Activated naive CD4-positive, alpha-beta T cell treated with anti-CD3 and anti-CD28 coated beads, Interleukin-2, amount 10 ng/mL, durations not matched to agents 7 days and 5 days (primary cell): ENCODE measurements around the gene TMEM107.
A peak's percentile ranks its signal among the peaks of the same experiment; 100 is the strongest.

ENCODE experiments used
- CTCF ChIA-PET: fragments of 350-600 bp; sonication (Branson Sonifier 250); formaldehyde crosslinking; loops from one replicate; lab custom pipeline; 2021; ENCODE audit warnings: antibody characterized with exemption; lab: Charles Lee
- DNase-seq: peaks from one replicate; pipeline ENCODE4 v3.0.0-alpha.2; 2020
- H3K27ac Mint-ChIP-seq: one replicate; pipeline ENCODE4 v1.8.0; 2021; ENCODE audit warnings: mild to moderate bottlenecking, moderate library complexity, mixed read lengths
- H3K27me3 Mint-ChIP-seq: one replicate; pipeline ENCODE4 v1.8.0; 2021; ENCODE audit warnings: mild to moderate bottlenecking, mixed read lengths
- H3K36me3 Mint-ChIP-seq: one replicate; pipeline ENCODE4 v1.8.0; 2021; ENCODE audit warnings: mixed read lengths
- H3K4me1 Mint-ChIP-seq: one replicate; pipeline ENCODE4 v1.8.0; 2021; ENCODE audit warnings: mixed read lengths
- H3K4me3 Mint-ChIP-seq: one replicate; pipeline ENCODE4 v1.8.0; 2021; ENCODE audit warnings: mild to moderate bottlenecking, moderate library complexity, mixed read lengths
- H3K9me3 Mint-ChIP-seq: one replicate; pipeline ENCODE4 v1.8.0; 2021; ENCODE audit warnings: mixed read lengths

The TMEM107 gene

DNA sequence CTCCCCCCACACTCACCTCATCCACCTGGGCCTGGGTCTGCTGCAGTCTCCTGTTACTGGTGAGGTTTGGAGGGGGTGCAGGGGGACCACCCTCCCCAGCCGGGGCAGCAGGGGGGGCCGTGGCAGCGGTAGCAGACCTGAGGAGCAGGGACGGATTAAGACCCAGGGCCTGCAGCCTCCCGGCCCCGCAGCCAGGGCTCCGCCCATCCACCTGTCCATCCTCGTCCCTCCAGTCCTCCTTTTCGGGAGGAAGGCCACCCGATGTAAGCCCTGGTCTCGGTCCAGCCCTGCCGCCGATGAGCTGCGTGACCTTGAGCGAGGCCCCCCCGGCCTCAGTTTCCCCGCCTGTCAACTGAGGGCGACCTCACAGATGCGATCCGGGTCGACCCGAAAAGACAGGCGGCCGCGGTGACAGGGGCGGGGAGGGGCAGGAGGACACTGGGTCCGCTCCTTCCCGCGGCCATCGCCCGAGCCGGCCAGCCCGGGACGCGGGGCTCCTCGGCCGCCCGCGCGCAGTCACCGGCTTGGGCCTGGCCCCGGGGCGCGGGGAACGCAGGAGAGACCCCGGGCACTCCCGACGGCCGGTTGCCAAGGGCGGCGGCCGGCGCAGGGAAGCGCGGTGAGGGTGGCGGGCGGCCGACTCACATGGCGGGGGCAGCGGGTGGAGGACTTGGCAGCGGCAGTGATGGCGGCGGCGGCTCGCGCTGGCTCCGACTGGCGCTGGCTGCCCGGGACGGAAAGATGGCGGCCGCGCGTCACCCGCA lies 13.8 kb downstream of the TMEM107 start, which contains the start of gene VAMP2:
TSS of gene VAMP2 (minus strand) at position 716 of the 764 bp plus-strand sequence. CDS start at position 647, 69 bp downstream.
- H3K4me3 Mint-ChIP-seq, result peak within 1 kb of the TSS; percentile 86
- H3K9me3 Mint-ChIP-seq, result no peaks in the 10 kb centered on the region
- H3K4me1 Mint-ChIP-seq, result peaks cover 67% of the 10 kb centered on the region
- DNase-seq, result peak; percentile 88
- H3K27me3 Mint-ChIP-seq, result no peaks in the 10 kb centered on the region
- peak within 1 kb of the TSS; percentile 98 for H3K27ac Mint-ChIP-seq
- CTCF ChIA-PET, result no interaction called here
- H3K36me3 Mint-ChIP-seq, result peaks cover 33% of the 10 kb centered on the region

DNA sequence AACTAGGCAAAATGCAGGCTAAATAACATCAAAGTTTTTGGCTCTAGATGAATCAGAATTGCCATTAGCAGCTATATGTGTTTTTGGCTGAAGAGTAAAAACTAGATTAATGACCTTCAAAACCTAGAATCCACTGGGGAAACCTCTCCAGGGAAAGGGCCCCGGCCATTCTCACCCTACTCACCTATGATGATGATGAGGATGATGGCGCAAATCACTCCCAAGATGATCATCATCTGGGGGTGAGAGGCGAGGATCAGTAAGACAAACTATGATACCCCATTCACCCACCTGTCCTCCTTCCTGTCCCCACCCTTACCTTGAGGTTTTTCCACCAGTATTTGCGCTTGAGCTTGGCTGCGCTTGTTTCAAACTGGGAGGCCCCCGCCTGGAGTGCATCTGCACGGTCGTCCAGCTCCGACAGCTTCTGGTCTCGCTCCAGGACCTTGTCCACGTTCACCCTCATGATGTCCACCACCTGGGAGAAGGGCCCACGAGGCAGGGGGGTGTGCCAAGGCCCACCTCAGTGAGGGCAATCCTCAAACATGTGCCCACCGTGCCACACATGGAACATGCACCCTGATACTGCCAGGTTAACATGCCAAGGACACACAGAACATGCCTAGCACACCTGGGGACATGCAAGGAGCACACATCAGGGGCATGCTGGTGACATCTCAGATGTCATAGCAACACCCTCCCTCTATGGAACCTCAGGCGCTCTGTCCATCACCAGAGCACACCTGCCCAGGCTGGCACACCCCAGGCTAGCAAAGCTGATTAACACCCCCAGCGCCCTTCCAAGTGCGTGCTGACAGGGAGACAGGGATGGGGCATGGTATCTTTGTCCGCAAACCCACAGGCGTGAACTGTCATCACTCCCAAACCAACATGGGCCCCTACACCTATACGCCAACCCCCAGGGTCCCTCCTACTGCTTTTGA lies 14.6 kb downstream of the TMEM107 start:
- CTCF ChIA-PET, result interaction anchor here (0.7 to 1.4 kb wide), 4 partner anchors 10 to 101 kb away, joined by 3 to 10 read pairs (median 3); no protein-coding TSS in a partner anchor
- Mint-ChIP-seq H3K9me3 (no peaks in the 10 kb centered on the region), H3K27me3 (no peaks in the 10 kb centered on the region), H3K27ac (peak overlapping the region; percentile 96), H3K4me3 (peak overlapping the region; percentile 86), H3K36me3 (peaks cover 32% of the 10 kb centered on the region), H3K4me1 (peaks cover 64% of the 10 kb centered on the region)
- DNase-seq, result no peak

DNA sequence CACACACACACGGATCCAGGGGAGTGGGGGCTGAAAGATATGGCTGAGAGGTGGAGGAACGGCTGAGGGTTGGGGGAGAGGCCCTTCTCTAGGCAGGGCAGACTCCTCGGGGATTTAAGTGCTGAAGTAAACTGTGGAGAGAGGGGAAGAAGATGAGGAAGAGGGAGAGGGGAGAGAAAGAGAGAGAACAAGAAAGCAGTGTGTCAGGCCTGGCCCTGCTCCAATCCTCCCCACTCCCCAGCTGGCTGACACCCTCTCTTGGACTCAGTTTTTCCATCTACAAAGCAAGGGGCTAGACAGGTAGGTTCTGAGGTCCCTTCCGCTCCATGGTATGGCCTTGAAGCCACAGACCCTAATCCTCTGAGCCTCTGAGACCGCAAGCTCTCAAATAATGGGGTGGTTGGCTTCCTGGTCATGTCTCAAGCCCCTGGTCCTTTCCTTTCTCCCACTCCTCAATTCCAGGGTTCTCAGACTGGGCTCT lies 15.4 kb downstream of the TMEM107 start:
- peaks cover 32% of the 10 kb centered on the region for H3K36me3 Mint-ChIP-seq
- peaks cover 61% of the 10 kb centered on the region for H3K4me1 Mint-ChIP-seq
- H3K27ac Mint-ChIP-seq, result peak overlapping the region; percentile 96
- no peaks in the 10 kb centered on the region for H3K27me3 Mint-ChIP-seq
- CTCF ChIA-PET, result interaction anchor here (0.7 to 1.4 kb wide), 5 partner anchors 10 to 100 kb away, joined by 3 to 10 read pairs (median 3); no protein-coding TSS in a partner anchor
- no peak for DNase-seq
- no peaks in the 10 kb centered on the region for H3K9me3 Mint-ChIP-seq
- H3K4me3 Mint-ChIP-seq, result peak overlapping the region; percentile 86

DNA sequence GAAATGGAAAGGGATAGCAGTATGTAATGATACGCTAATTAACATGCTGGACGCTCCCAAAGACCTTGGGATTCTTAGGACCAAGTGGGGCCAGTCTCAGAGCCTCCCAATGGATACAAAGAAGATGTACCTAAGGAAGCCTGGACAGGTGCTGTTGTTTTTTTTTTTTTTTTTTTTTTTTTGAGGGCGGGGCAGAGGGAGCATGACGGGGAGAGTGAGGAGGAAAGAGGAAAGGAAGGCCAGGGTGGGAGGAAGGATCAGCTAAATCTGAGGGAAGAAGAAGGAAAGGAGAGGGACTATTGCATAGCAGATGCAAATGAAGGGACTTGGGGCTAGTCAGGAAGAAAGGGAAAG lies 16.0 kb downstream of the TMEM107 start:
- DNase-seq, result no peak
- Mint-ChIP-seq H3K9me3 (no peaks in the 10 kb centered on the region), H3K4me1 (peaks cover 61% of the 10 kb centered on the region), H3K27me3 (no peaks in the 10 kb centered on the region), H3K27ac (peak overlapping the region; percentile 96), H3K36me3 (peaks cover 32% of the 10 kb centered on the region), H3K4me3 (peak overlapping the region; percentile 86)
- CTCF ChIA-PET, result interaction anchor here (1.2 to 6.8 kb wide), 4 partner anchors 20 to 99 kb away, joined by 3 to 40 read pairs (median 4); no protein-coding TSS in a partner anchor

DNA sequence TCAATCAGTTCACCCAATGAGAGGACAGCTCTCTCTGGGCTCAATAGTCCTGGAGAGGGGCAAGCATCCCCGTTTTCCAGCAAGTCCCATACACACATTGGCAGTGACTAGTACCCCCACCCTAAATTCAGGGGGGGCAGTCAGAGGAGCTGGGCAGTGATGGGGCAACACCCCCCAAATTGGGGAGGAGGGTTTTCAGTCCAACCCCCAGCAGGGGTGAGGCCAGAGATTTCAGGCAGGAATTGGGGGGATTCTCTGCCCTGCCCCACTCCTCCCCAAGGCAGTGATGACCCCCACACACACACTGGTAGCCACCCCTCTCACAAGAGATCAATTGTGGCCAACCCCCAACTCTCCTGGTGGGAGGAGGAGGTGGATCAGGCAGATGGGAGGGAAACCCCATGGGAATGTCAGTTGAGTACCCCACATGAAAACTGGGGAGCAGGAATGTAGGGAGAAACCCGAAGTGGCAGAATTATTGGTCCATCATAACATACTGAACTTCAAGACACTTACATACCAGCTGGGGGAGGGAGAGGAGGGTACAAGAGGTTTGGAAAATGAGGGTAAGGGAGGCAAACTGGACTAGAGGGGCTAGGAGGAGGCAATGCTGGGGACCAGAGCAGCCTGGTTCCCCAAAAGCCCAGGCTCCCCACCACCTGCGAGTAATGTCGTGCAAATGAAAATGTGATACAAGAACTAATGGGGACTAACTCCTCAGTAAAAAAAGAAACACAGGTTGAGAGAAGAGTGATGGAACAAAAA lies 16.5 kb downstream of the TMEM107 start:
- Mint-ChIP-seq H3K36me3 (peaks cover 30% of the 10 kb centered on the region), H3K27ac (peak overlapping the region; percentile 96), H3K9me3 (no peaks in the 10 kb centered on the region), H3K4me1 (peaks cover 55% of the 10 kb centered on the region), H3K4me3 (peak overlapping the region; percentile 50), H3K27me3 (no peaks in the 10 kb centered on the region)
- CTCF ChIA-PET, result interaction anchor here (1.2 to 6.8 kb wide), 10 partner anchors 21 to 68 kb away, joined by 3 to 40 read pairs (median 4); partner anchors contain the start of gene HES7
- DNase-seq, result no peak

DNA sequence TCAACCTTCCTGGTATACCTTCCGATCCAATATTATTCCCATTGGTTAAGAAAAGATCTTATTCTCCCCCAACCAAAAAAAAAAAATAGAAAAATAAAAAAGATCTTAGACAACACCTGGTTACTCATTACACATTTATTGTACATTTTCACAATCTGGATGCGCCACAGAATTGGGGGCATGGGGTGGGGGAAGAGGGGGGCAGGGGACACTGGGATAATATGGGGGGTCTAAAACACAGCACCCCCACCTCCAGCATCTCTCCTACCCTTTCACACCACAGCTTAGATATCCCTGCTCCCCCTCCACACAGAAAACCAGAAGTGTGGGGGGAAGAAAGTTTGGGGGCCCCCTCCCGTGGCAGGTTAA lies 17.2 kb downstream of the TMEM107 start:
- H3K4me1 Mint-ChIP-seq, result peaks cover 49% of the 10 kb centered on the region
- H3K9me3 Mint-ChIP-seq, result no peaks in the 10 kb centered on the region
- H3K27me3 Mint-ChIP-seq, result no peaks in the 10 kb centered on the region
- H3K27ac Mint-ChIP-seq, result peak overlapping the region; percentile 95
- H3K36me3 Mint-ChIP-seq, result peaks cover 30% of the 10 kb centered on the region
- no peak for DNase-seq
- CTCF ChIA-PET, result interaction anchor here (0.6 to 6.8 kb wide), 16 partner anchors 10 to 168 kb away, joined by 3 to 40 read pairs (median 4); partner anchors contain the start of gene HES7
- H3K4me3 Mint-ChIP-seq, result no peak overlapping the region

DNA sequence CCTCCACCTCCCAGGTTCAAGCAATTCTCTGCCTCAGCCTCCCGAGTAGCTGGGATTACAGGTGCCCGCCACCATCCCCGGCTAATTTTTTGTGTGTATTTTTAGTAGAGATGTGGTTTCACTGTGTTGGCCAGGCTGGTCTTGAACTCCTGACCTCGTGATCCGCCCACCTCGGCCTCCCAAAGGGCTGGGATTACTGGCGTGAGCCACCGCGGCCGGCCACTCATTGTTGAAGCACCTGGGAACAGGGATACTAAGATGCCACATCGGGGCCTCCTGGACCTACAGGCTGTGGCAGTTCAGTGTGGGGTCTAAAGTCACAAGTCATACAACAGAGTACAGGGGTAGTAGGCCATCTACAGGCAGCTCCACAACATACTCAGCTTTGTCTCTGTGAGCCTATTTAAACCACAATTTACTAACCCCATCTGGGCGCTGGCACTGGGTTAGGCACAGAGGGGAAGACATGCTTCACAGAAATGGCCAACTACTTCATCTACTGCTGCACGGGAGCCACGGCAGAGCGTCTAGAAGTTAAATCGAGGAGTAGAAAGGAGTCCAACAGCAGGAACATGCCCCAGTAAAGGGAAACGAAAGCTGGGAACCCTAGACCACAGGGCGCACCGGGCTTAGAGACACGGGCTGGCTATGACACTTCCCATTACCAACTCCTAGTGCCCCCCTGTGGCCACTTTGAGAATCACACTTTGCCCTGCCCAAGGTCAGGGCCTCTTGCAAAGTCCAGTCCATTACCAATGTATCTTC lies 17.7 kb downstream of the TMEM107 start:
- H3K4me1 Mint-ChIP-seq, result peaks cover 45% of the 10 kb centered on the region
- H3K36me3 Mint-ChIP-seq, result peaks cover 32% of the 10 kb centered on the region
- peak overlapping the region; percentile 95 for H3K27ac Mint-ChIP-seq

DNA sequence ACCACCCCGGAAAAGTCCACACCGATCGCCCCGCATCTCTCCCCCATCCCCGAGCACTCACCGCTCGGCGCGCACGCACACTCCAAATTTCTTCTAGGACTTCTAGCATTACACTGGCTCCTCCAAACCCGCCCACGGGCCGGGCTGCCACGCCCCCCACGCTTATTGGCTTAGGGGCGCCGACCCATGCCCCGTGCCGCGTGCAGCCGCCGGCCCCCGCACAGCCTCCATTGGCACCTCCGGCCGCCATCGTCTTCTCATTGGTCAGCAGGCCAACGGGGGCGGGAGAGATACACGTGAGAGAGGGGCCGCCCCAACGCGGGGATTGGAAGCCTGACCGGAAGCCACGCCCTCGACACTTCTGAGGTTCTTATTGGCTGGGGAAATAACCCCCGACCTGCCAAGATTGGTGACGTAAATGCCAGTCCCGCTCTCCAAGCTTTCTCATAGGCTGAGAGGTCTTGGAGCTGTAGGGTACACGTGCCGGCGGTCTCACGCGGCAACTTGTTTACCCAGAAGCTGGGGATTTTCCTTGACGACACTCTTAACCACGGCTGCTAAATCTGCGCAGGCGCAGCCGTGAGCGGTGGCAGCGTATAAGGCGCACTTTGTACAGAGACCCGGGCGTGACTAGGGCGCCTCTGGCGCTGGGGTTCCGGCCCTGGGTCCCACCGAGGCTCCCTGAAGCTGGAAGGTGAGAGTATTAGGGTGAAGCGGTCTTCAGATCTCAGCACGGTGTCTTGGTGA lies 19.8 kb downstream of the TMEM107 start:
- Mint-ChIP-seq H3K4me1 (peaks cover 53% of the 10 kb centered on the region), H3K27ac (no peak overlapping the region), H3K4me3 (no peak overlapping the region), H3K27me3 (no peaks in the 10 kb centered on the region), H3K9me3 (no peaks in the 10 kb centered on the region), H3K36me3 (peaks cover 24% of the 10 kb centered on the region)
- DNase-seq, result peak; percentile 100
- CTCF ChIA-PET, result interaction anchor here (0.6 to 6.8 kb wide), 7 partner anchors 8 to 144 kb away, joined by 3 to 40 read pairs (median 3); no protein-coding TSS in a partner anchor

More for the DNA sequence above, 17.7 kb downstream of the TMEM107 start:
- CTCF ChIA-PET, result interaction anchor here (0.6 to 6.8 kb wide), 18 partner anchors 9 to 168 kb away, joined by 3 to 40 read pairs (median 3); partner anchors contain the start of genes CTC1 and HES7
- no peaks in the 10 kb centered on the region for H3K9me3 Mint-ChIP-seq
- peak; percentile 94 for DNase-seq
- no peaks in the 10 kb centered on the region for H3K27me3 Mint-ChIP-seq
- peak overlapping the region; percentile 26 for H3K4me3 Mint-ChIP-seq

DNA sequence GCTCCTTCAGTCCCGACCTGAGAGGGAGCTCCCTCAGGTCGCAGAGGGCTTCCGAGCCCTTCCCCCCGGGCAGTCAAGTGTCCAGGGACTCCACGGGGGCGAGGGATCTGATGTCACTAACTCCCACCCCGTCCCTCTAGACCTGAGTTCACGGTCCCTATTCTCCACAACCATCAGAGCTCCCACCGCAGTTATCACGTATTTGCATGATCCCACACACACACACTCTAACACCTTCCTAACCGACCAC lies 20.3 kb downstream of the TMEM107 start:
- no peaks in the 10 kb centered on the region for H3K9me3 Mint-ChIP-seq
- no peak overlapping the region for H3K4me3 Mint-ChIP-seq
- H3K4me1 Mint-ChIP-seq, result peaks cover 49% of the 10 kb centered on the region
- no peak overlapping the region for H3K27ac Mint-ChIP-seq
- H3K36me3 Mint-ChIP-seq, result peaks cover 19% of the 10 kb centered on the region
- no peak for DNase-seq
- CTCF ChIA-PET, result interaction anchor here (0.6 to 6.8 kb wide), 4 partner anchors 8 to 33 kb away, joined by 3 to 40 read pairs (median 4); no protein-coding TSS in a partner anchor
- H3K27me3 Mint-ChIP-seq, result no peaks in the 10 kb centered on the region

DNA sequence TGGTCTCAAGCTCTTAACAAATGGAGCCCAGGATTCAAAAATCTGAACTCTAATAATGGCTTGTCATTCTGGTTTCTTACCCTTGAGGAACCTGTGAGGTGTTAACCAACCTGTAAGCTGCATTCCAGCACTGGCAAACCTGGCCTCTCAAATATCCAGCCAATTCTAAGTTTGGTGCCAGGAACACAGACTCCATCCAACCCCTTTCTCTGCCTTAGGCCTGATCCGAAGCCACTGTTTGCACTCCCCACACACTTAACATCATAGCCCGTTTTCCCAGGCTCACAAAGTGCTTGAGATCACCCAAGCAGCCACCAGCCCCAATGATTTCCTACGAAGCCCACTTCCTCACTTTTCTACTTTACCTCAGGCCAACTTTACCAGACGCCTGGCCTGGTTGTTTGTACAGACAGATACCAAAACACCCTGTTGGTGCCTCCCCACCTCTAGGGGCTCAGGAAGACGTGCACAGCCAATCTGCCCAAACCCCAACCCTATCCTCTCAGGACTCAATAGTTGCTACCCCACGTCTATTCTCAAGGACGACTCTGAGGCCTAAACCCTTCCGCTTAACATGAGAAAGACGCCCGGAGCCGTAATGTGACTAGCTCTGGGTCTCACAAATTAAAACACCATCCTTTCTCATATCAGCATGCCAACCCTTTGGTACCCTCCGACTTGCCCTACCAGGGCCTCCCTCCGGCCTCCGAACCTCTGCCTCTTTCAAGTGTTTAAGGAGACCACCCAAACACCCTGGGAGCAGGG lies 20.8 kb downstream of the TMEM107 start:
- Mint-ChIP-seq H3K27me3 (no peaks in the 10 kb centered on the region), H3K4me1 (peaks cover 47% of the 10 kb centered on the region), H3K27ac (no peak overlapping the region), H3K36me3 (peaks cover 14% of the 10 kb centered on the region), H3K4me3 (no peak overlapping the region), H3K9me3 (no peaks in the 10 kb centered on the region)
- CTCF ChIA-PET, result interaction anchor here (1.2 to 6.8 kb wide), 2 partner anchors 9 to 17 kb away, joined by 3 to 40 read pairs; no protein-coding TSS in a partner anchor
- DNase-seq, result no peak

DNA sequence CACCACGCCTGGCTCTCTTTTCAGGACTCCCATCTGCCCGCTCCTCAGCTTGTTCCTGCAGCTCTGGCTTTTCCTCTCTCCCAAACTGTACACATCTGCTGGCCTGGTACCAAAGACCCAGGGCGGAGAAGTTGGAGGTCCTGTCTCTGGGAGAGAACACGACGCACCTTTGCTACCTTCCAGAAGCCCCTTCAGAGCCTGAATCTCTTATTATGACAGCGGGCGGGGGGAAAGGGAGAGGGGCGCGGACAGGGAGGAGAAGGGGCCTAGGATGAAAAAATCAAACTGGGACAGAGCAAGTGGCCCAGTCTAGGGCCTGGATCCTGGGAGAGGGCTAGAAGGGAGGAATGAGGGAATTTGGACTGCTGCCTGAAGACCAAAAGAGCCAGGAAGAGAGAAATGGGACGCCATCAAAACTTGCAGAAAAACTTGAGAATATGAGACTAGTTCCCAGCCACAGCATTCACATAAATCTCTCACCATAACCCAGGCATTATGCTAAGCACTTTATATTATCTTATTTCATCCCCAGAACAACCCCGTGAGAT lies 21.5 kb downstream of the TMEM107 start:
- no peak overlapping the region for H3K27ac Mint-ChIP-seq
- DNase-seq, result no peak
- H3K36me3 Mint-ChIP-seq, result peaks cover 11% of the 10 kb centered on the region
- peaks cover 47% of the 10 kb centered on the region for H3K4me1 Mint-ChIP-seq
- CTCF ChIA-PET, result interaction anchor here (6.8 kb wide), 1 partner anchor 16 kb away, joined by 40 read pairs; no protein-coding TSS in a partner anchor
- no peaks in the 10 kb centered on the region for H3K27me3 Mint-ChIP-seq
- H3K9me3 Mint-ChIP-seq, result no peaks in the 10 kb centered on the region
- H3K4me3 Mint-ChIP-seq, result no peak overlapping the region
